Keratinocyte (primary cell): ENCODE results near the gene GJA5. TPM values are rescaled to one million over a fixed set of nuclear protein-coding genes. Genes with fewer than 3 reads are reported as not detected.

ENCODE experiments used
- DNase-seq: peaks from one replicate; pipeline ENCODE4 v3.0.0-alpha.2; 2011; ENCODE audit warnings: low read depth, missing footprints, low spot score
- FAIRE-seq: peaks from 2 replicates; lab custom pipeline; 2011; peaks lifted over from hg19 to GRCh38; lab: Jason Lieb, UNC
- H2AFZ ChIP-seq: 2 replicates; pipeline ENCODE4 v1.6.0; 2012; ENCODE audit warnings: low read length, control low read depth, inconsistent platforms; ENCODE audit not compliant: control insufficient read depth
- H3K27ac ChIP-seq: 2 replicates; pipeline ENCODE4 v1.5.1; 2011; ENCODE audit warnings: low read length; ENCODE audit not compliant: control insufficient read depth, insufficient read depth
- H3K27me3 ChIP-seq: 3 replicates; pipeline ENCODE4 v1.6.0; 2011; ENCODE audit warnings: low read length; ENCODE audit not compliant: control insufficient read depth, insufficient read depth; ENCODE audit errors: extremely low read depth
- H3K36me3 ChIP-seq, 2 experiments: 2 replicates in 1 of 2; 3 replicates in 1 of 2; pipeline ENCODE4 v1.5.1; 2011; ENCODE audit warnings: low read length in 2 of 2, mild to moderate bottlenecking in 1 of 2; ENCODE audit not compliant: control insufficient read depth in 2 of 2, insufficient read depth in 2 of 2; ENCODE audit errors: extremely low read depth in 1 of 2
- H3K4me1 ChIP-seq: 3 replicates; pipeline ENCODE4 v1.5.1; 2011; ENCODE audit warnings: low read length; ENCODE audit not compliant: control insufficient read depth, insufficient read depth; ENCODE audit errors: extremely low read depth
- H3K4me2 ChIP-seq: 3 replicates; pipeline ENCODE4 v1.6.0; 2011; ENCODE audit warnings: low read depth, low read length; ENCODE audit not compliant: control insufficient read depth, insufficient read depth; ENCODE audit errors: extremely low read depth
- H3K4me3 ChIP-seq, 3 experiments: fragments of 200-600 bp in 1 of 3; sonication (generic) in 1 of 3; 2 replicates in 2 of 3; 3 replicates in 1 of 3; pipeline ENCODE4 v1.5.1; 2011 to 2016; ENCODE audit warnings: low read length in 3 of 3, mild to moderate bottlenecking in 3 of 3, control low read depth in 2 of 3, inconsistent platforms in 1 of 3, low read depth in 1 of 3, mixed read lengths in 1 of 3, mixed run types in 1 of 3, moderate library complexity in 1 of 3; ENCODE audit not compliant: control insufficient read depth in 2 of 3, insufficient read depth in 2 of 3; ENCODE audit errors: extremely low read depth in 1 of 3
- H3K79me2 ChIP-seq: 2 replicates; pipeline ENCODE4 v1.6.0; 2012; ENCODE audit warnings: low read length; ENCODE audit not compliant: control insufficient read depth, insufficient read depth
- H3K9ac ChIP-seq: 3 replicates; pipeline ENCODE4 v1.6.0; 2011; ENCODE audit warnings: low read length; ENCODE audit not compliant: control insufficient read depth, insufficient read depth; ENCODE audit errors: extremely low read depth
- H3K9me1 ChIP-seq: 3 replicates; pipeline ENCODE4 v1.6.0; 2011; ENCODE audit warnings: low read length; ENCODE audit not compliant: control insufficient read depth, insufficient read depth; ENCODE audit errors: extremely low read depth
- H3K9me3 ChIP-seq: 2 replicates; pipeline ENCODE4 v1.5.1; 2012; ENCODE audit warnings: low read depth, low read length; ENCODE audit not compliant: control insufficient read depth
- H4K20me1 ChIP-seq: 3 replicates; pipeline ENCODE4 v1.6.0; 2011; ENCODE audit warnings: low read length; ENCODE audit not compliant: control insufficient read depth, insufficient read depth; ENCODE audit errors: extremely low read depth
- CTCF ChIP-seq, 3 experiments: IDR thresholded peaks in 1 of 3; conservative IDR thresholded peaks in 1 of 3; optimal IDR thresholded peaks in 1 of 3; 2 replicates in 2 of 3; 3 replicates in 1 of 3; pipeline versions ENCODE3 to v1.5.1; 2011; ENCODE audit warnings: low read length in 3 of 3, mild to moderate bottlenecking in 3 of 3, moderate library complexity in 2 of 3, control low read depth in 1 of 3, inconsistent platforms in 1 of 3; ENCODE audit not compliant: insufficient read depth in 2 of 3; ENCODE audit errors: extremely low read depth in 1 of 3
- EZH2 ChIP-seq: IDR thresholded peaks from one replicate; pipeline ENCODE4 v1.6.1; 2012; ENCODE audit warnings: inconsistent platforms, mild to moderate bottlenecking, low read length, moderate library complexity
- dilution Hi-C: fragments of 300-500 bp; cut with MboI; formaldehyde crosslinking; loops from one replicate; pipeline ENCODE4 v1.7.0; 2020; ENCODE audit warnings: low sequenced_read_pairs; ENCODE audit not compliant: extremely low pct_ligation_motif_present
- polyA plus RNA-seq, 5 experiments: library from polyadenylated mRNA; depleted of rRNA in 3 of 5; stranded (reverse) in 3 of 5; stranded (forward) in 1 of 5; unstranded in 1 of 5; fragments of >200 nt; gene quantifications; 1 replicate in 1 of 5; 2 replicates in 3 of 5; 3 replicates in 1 of 5; pipeline versions ENCODE4 v1.2.1 to v1.2.3, GENCODE V29; 2011 to 2012; ENCODE audit warnings: missing spikeins in 2 of 5, low read depth in 1 of 5, low replicate concordance in 1 of 5

The GJA5 gene
- polyA plus RNA-seq, 1 donor (not counting 4 experiments of a cell fraction or from before 2014, with no cell fraction given) = 44.0 TPM

GRCh38 chr1:147741065-147741464, 19.3 kb downstream of the GJA5 start:
- no peaks in the 10 kb centered on the region for H3K36me3 ChIP-seq
- dilution Hi-C loops = loop anchor here (25.0 kb wide), 1 partner anchor 146 kb away; no protein-coding TSS in a partner anchor
- H3K79me2 ChIP-seq = no peaks in the 10 kb centered on the region
- no peaks in the 10 kb centered on the region for H3K9me3 ChIP-seq
- H2AFZ ChIP-seq = no peak overlapping the region
- H3K4me3 ChIP-seq = no peak overlapping the region
- no peaks in the 10 kb centered on the region for H3K27me3 ChIP-seq
- no peaks in the 10 kb centered on the region for H3K9me1 ChIP-seq
- no peaks in the 10 kb centered on the region for H3K4me1 ChIP-seq
- no peak overlapping the region for H3K4me2 ChIP-seq
- no peaks in the 10 kb centered on the region for H4K20me1 ChIP-seq
- DNase-seq (no peak), FAIRE-seq (peak; percentile 29)
- no peak overlapping the region for H3K9ac ChIP-seq
- no peak overlapping the region for H3K27ac ChIP-seq
- no peak for TF ChIP-seq CTCF (optimal IDR thresholded peaks at IDR 0.05 in 1 of 3, IDR thresholded peaks at IDR 0.05 in 1 of 3, conservative IDR thresholded peaks at IDR 0.05 in 1 of 3; ENCODE audit: extremely low read depth in 1 of 3, insufficient read depth in 2 of 3, low read length in 3 of 3)
- no peak for TF ChIP-seq EZH2

GRCh38 chr1:147740391-147740790, 20.0 kb downstream of the GJA5 start:
- no peak overlapping the region for H3K27ac ChIP-seq
- H3K9ac ChIP-seq = no peak overlapping the region
- no peaks in the 10 kb centered on the region for H3K36me3 ChIP-seq
- H3K9me3 ChIP-seq = no peaks in the 10 kb centered on the region
- no peaks in the 10 kb centered on the region for H3K4me1 ChIP-seq
- H3K79me2 ChIP-seq = no peaks in the 10 kb centered on the region
- H3K4me2 ChIP-seq = no peak overlapping the region
- H3K9me1 ChIP-seq = no peaks in the 10 kb centered on the region
- no peak for DNase-seq
- dilution Hi-C loops = loop anchor here (25.0 kb wide), 1 partner anchor 147 kb away; no protein-coding TSS in a partner anchor
- no peaks in the 10 kb centered on the region for H3K27me3 ChIP-seq
- no peak overlapping the region for H2AFZ ChIP-seq
- no peak for FAIRE-seq
- no peak overlapping the region for H3K4me3 ChIP-seq
- TF ChIP-seq EZH2 (no peak), CTCF (optimal IDR thresholded peaks at IDR 0.05 in 1 of 3, IDR thresholded peaks at IDR 0.05 in 1 of 3, conservative IDR thresholded peaks at IDR 0.05 in 1 of 3; ENCODE audit: extremely low read depth in 1 of 3, insufficient read depth in 2 of 3, low read length in 3 of 3) (no peak)
- H4K20me1 ChIP-seq = no peaks in the 10 kb centered on the region
